AG04449 (cell line): ENCODE data around the gene PTCD3.

Source experiments
- CTCF ChIA-PET: fragments of 350-600 bp; formaldehyde crosslinking; extraction: SDS; loops from one replicate; lab custom pipeline; 2021; ENCODE audit warnings: antibody characterized with exemption; lab: Yijun Ruan, JAX
- POLR2A ChIA-PET: fragments of 400-600, 350-600 bp; formaldehyde crosslinking; extraction: SDS; loops from one replicate; lab custom pipeline; 2020; ENCODE audit warnings: antibody characterized with exemption, inconsistent platforms; lab: Yijun Ruan, JAX
- DNase-seq: peaks from one replicate; pipeline ENCODE4 v3.0.0-alpha.2; 2010; ENCODE audit warnings: low read depth, low spot score
- H3K4me3 ChIP-seq: 2 replicates; pipeline ENCODE4 v1.5.1; 2011; ENCODE audit warnings: low read depth, mild to moderate bottlenecking, control low read depth, low read length
- CTCF ChIP-seq: IDR thresholded peaks from one replicate; pipeline ENCODE4 v1.5.1; 2011; ENCODE audit warnings: mild to moderate bottlenecking, moderate library complexity, low read length, control low read depth, inconsistent platforms; ENCODE audit not compliant: insufficient read depth; ENCODE audit errors: missing control alignments

The PTCD3 gene

GRCh38 chr2:86070868-86071267 is 35.2 kb upstream of the PTCD3 start:
- ChIA-PET CTCF (interaction anchor here (1.4 to 7.0 kb wide), 3 partner anchors 10 to 346 kb away, joined by 4 to 74 read pairs (median 21); no protein-coding TSS in a partner anchor), POLR2A (no interaction called here)
- no peak overlapping the region for H3K4me3 ChIP-seq
- no peak for DNase-seq
- TF ChIP-seq CTCF: no peak

- no peak for TF ChIP-seq CTCF
- H3K4me3 ChIP-seq: no peak overlapping the region
- DNase-seq: no peak
- ChIA-PET CTCF (interaction anchor here (0.7 to 2.0 kb wide), 4 partner anchors 8 to 257 kb away, joined by 3 to 21 read pairs (median 6); no protein-coding TSS in a partner anchor), POLR2A (no interaction called here)
These were observed 33.7 kb upstream of the PTCD3 start for GRCh38 chr2:86072271-86072858.

GRCh38 chr2:86073225-86073624 is 32.8 kb upstream of the PTCD3 start:
- DNase-seq: no peak
- no peak for TF ChIP-seq CTCF
- ChIA-PET POLR2A (no interaction called here), CTCF (interaction anchor here (0.7 to 1.6 kb wide), 2 partner anchors 246 to 258 kb away, joined by 3 to 8 read pairs; no protein-coding TSS in a partner anchor)
- no peak overlapping the region for H3K4me3 ChIP-seq

GRCh38 chr2:86074256-86074655 is 31.8 kb upstream of the PTCD3 start:
- no peak overlapping the region for H3K4me3 ChIP-seq
- ChIA-PET CTCF (interaction anchor here (1.0 to 18.1 kb wide), 4 partner anchors 16 to 252 kb away, joined by 3 to 891 read pairs (median 41); no protein-coding TSS in a partner anchor), POLR2A (no interaction called here)
- no peak for DNase-seq
- TF ChIP-seq CTCF: no peak

GRCh38 chr2:86074811-86075210 is 31.2 kb upstream of the PTCD3 start:
- no peak for TF ChIP-seq CTCF
- H3K4me3 ChIP-seq: no peak overlapping the region
- ChIA-PET CTCF (interaction anchor here (1.0 to 18.1 kb wide), 4 partner anchors 16 to 252 kb away, joined by 3 to 891 read pairs (median 41); no protein-coding TSS in a partner anchor), POLR2A (no interaction called here)
- no peak for DNase-seq

GRCh38 chr2:86075886-86076285 is 30.1 kb upstream of the PTCD3 start:
- no peak overlapping the region for H3K4me3 ChIP-seq
- DNase-seq: no peak
- ChIA-PET POLR2A (no interaction called here), CTCF (interaction anchor here (5.7 to 18.1 kb wide), 3 partner anchors 15 to 253 kb away, joined by 78 to 891 read pairs (median 100); partner anchors contain the start of gene ST3GAL5)
- no peak for TF ChIP-seq CTCF
